NCI-H226 (cell line): ENCODE results near the gene ADIPOR2.

Source experiments
- DNase-seq: peaks from one replicate; pipeline ENCODE4 v3.0.0-alpha.2; 2015

Gene ADIPOR2

GRCh38 chr12:1832801-1833595, 142.1 kb downstream of the ADIPOR2 start:
- no peak for DNase-seq

GRCh38 chr12:1833596-1834028, 142.7 kb downstream of the ADIPOR2 start:
- DNase-seq = no peak

- DNase-seq = no peak
Measured at GRCh38 chr12:1834186-1834925, 143.5 kb downstream of the ADIPOR2 start.

- DNase-seq = no peak
Measured at GRCh38 chr12:1835211-1836131, 144.6 kb downstream of the ADIPOR2 start.

- no peak for DNase-seq
Measured at GRCh38 chr12:1836241-1836803, 145.5 kb downstream of the ADIPOR2 start.

- no peak for DNase-seq
Measured at GRCh38 chr12:1836854-1837421, 146.1 kb downstream of the ADIPOR2 start.

DNA sequence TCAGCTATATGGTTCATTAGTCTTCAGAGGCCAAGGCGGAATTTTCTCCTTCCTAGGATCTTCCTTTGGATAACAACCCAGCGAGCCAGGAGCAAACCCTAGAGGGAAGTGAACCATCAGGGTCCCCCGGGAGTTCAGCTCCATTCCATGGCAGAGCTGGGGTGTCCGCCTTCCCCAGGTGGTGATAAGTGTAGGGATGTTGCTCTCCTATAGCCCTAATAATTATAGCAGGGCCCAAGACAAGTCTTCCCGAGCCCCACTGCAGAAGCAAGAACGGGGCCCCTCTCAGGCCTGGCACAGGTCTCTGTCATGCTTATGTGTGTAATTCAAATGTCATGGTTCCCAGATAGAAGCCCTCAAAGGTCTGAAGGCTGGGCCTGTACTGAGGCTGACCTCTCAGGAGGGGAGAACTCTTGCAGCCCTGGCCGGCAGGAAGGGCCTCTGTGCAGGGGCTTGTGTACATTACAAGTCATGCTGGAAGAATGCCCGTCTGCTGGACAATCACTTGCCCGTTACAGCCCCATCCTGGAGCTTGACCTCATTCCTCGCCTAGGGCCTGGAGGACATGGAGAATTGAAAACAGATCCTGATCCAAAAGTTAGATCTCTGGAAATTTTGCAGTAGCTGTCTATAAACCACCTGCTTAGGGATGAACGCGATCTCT, 146.8 kb downstream of the ADIPOR2 start:
- no peak for DNase-seq
